Cardiac fibroblast (primary cell): ENCODE results near the gene FNIP2.

ENCODE experiments used
- DNase-seq, 2 donors: peaks; one replicate each; pipeline versions ENCODE4 v3.0.0 to v3.0.0-alpha.2; 2010; ENCODE audit warnings: low read depth in 2 of 2
- H3K4me3 ChIP-seq, 2 donors: replicated peaks in 1 of 2; 1 replicate in 1 of 2; 2 replicates in 1 of 2; pipeline ENCODE4 v1.5.1; 2011; ENCODE audit warnings: low read depth in 2 of 2, low read length in 2 of 2, mild to moderate bottlenecking in 2 of 2, moderate library complexity in 1 of 2
- TF ChIP-seq, protein P1 (sequence below): IDR thresholded peaks from one replicate; pipeline ENCODE4 v1.5.1; 2011; ENCODE audit warnings: low read depth, mild to moderate bottlenecking, low read length, inconsistent platforms

The FNIP2 gene

DNA sequence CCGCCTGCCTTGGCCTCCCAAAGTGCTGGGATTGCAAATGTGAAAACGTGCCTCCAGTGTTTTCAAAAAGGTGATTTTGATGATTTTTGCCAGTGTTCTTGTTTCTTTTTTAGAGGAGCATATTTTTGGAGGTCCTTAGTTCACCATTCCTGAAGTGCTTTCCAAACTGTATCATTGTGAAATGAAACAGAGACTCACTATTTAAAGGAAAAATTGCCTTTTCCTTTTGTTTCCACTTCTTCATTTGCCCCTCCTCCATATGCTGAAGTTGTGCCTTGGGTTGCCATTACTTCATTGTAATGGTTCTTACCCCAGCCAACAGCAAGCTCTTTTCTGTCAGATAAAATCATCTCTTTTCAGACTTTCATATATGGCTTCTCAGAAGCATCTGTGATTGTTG, 164.4 kb downstream of the FNIP2 start:
- no peak overlapping the region for H3K4me3 ChIP-seq
- TF ChIP-seq, protein P1, sequence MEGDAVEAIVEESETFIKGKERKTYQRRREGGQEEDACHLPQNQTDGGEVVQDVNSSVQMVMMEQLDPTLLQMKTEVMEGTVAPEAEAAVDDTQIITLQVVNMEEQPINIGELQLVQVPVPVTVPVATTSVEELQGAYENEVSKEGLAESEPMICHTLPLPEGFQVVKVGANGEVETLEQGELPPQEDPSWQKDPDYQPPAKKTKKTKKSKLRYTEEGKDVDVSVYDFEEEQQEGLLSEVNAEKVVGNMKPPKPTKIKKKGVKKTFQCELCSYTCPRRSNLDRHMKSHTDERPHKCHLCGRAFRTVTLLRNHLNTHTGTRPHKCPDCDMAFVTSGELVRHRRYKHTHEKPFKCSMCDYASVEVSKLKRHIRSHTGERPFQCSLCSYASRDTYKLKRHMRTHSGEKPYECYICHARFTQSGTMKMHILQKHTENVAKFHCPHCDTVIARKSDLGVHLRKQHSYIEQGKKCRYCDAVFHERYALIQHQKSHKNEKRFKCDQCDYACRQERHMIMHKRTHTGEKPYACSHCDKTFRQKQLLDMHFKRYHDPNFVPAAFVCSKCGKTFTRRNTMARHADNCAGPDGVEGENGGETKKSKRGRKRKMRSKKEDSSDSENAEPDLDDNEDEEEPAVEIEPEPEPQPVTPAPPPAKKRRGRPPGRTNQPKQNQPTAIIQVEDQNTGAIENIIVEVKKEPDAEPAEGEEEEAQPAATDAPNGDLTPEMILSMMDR: no peak
- DNase-seq: no peak

DNA sequence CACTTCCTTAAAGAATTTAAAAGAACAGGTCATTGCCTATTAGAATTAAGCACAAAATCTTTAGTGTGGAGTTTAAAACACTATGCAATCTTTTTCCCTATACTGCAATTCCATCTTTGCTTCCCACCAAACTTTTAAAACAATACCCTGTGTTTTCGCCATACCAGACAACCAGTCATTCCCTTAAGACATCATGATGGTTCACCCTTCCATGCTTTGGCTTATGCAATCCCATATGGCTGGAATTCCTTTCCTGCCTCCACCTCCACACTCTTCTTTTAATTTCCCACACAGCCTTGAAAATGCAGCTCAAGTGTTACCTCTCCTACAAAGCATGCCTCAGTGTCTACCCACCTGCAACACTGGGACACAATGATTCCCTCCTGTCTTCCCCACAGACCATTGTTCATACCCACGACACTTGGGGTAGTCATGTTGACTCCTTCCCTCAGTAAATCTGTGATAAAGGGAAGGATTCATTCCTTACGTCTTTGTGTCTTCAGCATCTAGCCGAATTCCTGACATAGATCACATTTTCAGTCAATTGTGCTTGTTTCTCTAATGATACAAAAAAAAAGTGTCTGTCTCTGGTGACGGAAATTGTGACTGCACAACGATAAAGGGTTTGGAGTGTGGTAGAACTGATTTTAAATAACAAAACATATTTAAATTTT, 166.3 kb downstream of the FNIP2 start:
- peak in 1 of 2 donors; percentile 38 for DNase-seq
- no peak overlapping the region for H3K4me3 ChIP-seq
- TF ChIP-seq, protein P1: no peak

- peak in 1 of 2 donors; percentile 78 for DNase-seq
- TF ChIP-seq, protein P1: no peak
- H3K4me3 ChIP-seq: no peak overlapping the region
Observed at GRCh38 chr4:158936238-158936637, 167.4 kb downstream of the FNIP2 start.

DNA sequence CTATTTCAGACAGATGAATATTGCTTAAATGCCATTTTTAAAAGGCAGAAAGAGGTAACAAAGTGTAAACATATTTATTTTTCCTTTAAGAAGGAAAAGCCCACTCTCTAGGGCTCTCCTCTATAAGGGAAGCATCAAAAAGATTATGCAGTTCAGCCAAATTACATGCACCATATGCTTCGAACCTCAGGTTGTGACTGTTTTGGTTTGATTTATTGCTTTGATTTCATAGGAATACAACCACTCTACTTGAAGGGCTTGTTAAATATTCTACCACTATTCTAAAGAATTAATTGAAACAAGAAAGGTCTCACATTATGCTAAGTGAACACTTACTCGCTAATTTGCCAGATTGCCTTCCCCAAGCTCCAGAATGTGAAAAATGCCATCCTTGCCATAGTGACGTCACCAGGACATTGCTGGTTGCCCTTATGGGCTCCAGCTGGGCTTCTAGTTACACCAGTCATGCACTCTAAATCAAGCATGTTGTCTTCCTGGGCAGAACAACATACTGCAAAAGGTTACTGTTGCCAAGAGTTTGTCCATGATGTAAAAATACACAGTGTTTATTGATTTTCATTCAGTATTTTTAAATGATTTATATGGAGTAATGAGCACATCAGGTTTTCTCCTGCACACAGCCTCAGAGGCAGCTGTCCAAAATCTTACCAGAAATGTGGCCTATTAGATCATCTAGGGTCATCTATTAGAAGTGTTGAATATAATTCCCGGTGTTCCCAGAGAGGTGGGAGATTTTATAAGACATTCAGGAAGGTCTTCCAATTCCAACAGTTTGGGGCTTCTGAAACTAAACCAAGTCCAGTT, 169.6 kb downstream of the FNIP2 start:
- H3K4me3 ChIP-seq: no peak overlapping the region
- DNase-seq: peak in 1 of 2 donors; percentile 10
- TF ChIP-seq, protein P1: no peak

- DNase-seq: no peak
Observed at GRCh38 chr4:158940271-158940670, 171.4 kb downstream of the FNIP2 start.

DNA sequence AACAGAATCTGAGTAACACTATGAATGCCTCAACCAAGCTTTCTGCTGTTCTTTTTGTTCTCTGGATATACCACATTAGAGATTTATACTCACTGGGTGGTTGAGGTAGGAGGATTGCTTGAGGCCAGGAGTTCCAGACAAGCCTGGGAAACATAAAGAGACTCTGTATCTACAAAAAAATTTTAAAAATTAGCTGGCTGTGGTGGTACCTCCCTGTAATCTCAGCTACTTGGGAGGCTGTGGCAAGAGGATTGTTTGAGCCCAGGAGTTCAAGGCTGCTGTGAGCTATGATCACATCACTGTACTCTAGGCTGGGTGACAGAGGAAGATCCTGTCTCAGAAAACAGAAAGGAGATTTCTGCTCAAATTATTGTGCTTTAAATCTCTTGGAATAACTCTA, 172.5 kb downstream of the FNIP2 start:
- no peak for DNase-seq
- TF ChIP-seq, protein P1: no peak
- H3K4me3 ChIP-seq: no peak overlapping the region

More at GRCh38 chr4:158940271-158940670, 171.4 kb downstream of the FNIP2 start:
- TF ChIP-seq, protein P1: no peak
- no peak overlapping the region for H3K4me3 ChIP-seq
